HL-60/S4 (cell line): ENCODE measurements around the gene KCNK5.

Experiments used
- in situ Hi-C: fragments of 300-500 bp; cut with MboI; formaldehyde crosslinking; loops from 2 replicates; pipeline ENCODE4 v1.14.3; 2022; ENCODE audit warnings: low sequenced_read_pairs

KCNK5 gene

GRCh38 chr6:39143238-39143930 is 85.9 kb downstream of the KCNK5 start:
- in situ Hi-C loops: no loop called here

- in situ Hi-C loops: no loop called here
These were observed 88.6 kb downstream of the KCNK5 start for GRCh38 chr6:39140556-39141167.
